Panc1 (cell line): Measurements from ENCODE around the gene TMEM156.

Experiments used
- CTCF ChIP-seq: fragments of 450-650 bp; IDR thresholded peaks from 2 replicates; pipeline ENCODE4 v1.5.1; 2017; ENCODE audit warnings: mild to moderate bottlenecking
- TCF7L2 ChIP-seq: IDR thresholded peaks from 2 replicates; pipeline ENCODE4 v1.6.1; 2011; ENCODE audit warnings: mild to moderate bottlenecking, low read depth, low read length, inconsistent platforms

- TF ChIP-seq CTCF (no peak), TCF7L2 (no peak)
Measured at GRCh38 chr4:38964942-38965775, 67.0 kb downstream of the TMEM156 start.
